Measurements from ENCODE around the gene STUB1.
"Not testable (repeated sequence)": the region's sequence is repeated elsewhere in the genome, so short reads cannot be mapped to it uniquely, and the experiment has no call there.

STUB1 gene

DNA sequence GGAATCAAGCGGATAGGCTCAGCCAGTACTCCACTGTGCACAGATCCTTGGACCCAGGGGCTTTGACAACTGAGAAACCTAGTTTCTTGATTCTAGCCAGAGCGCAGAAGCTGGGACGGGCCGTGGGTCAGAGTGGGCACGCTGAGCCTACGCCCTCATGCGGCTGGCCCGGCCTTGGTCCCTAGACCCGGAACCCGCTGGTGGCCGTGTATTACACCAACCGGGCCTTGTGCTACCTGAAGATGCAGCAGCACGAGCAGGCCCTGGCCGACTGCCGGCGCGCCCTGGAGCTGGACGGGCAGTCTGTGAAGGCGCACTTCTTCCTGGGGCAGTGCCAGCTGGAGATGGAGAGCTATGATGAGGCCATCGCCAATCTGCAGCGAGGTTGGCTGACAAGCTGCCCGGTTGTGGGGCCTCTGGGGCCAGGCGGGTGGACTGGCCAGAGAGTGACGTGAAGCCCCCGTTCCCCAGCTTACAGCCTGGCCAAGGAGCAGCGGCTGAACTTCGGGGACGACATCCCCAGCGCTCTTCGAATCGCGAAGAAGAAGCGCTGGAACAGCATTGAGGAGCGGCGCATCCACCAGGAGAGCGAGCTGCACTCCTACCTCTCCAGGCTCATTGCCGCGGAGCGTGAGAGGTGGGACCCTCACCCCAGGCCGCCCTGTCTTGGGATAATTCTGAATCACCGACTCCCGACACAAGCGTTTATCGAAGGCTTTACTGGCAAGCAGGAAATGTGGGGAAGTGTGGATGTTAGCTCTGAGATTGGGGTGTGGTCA lies 946 bp downstream of the STUB1 start:
- peak; percentile 45 to 71 (median 53) for DNase-seq

- DNase-seq, result no peak
Observed at GRCh38 chr16:681746-682427, 1.7 kb downstream of the STUB1 start.

- DNase-seq, result no peak
Observed at GRCh38 chr16:682493-683395, 2.5 kb downstream of the STUB1 start.

- no peak for DNase-seq
Observed at GRCh38 chr16:683396-684070, 3.3 kb downstream of the STUB1 start.

DNA sequence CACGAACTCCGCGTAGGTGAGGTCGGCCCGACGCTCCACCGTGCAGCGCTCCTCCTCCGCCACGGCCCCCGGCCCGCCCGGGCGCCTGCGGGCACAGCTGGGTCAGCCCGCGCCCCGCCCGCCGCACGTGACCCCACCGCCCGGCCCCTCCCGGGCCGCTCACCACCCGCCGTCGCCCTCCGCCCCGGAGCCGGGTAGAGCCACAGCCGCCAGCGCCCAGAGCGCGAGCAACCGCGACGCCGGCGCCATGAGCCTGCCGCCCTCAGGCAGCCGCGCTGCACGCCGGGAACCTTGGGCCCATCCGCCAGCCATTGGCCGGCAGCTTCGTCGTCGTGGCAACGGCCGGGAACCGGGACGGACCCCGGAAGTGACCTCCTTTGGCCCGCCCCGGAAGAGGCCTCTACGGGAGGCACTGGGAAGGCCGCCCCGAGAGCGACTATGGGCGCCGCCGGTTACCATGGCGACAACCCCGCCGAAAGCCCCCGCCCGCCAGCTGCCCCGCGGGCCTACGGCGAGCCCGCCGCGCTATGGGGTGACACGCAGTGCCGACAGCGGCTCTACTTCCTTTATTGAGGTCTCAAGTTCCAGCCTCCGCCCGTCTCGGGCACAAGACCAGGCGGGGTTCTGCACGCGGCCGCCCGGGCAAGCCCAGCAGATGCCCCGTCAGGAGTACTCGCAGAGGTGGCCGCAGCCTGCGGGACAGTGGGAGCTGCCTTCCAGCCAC lies 4.0 kb downstream of the STUB1 start, which contains the start of gene JMJD8:
Gene JMJD8 (minus strand): TSS at position 264 of the 724 bp plus-strand sequence. CDS start 15 bp downstream, at position 249.
- peak; percentile 98 to 99 (median 99) for DNase-seq

DNA sequence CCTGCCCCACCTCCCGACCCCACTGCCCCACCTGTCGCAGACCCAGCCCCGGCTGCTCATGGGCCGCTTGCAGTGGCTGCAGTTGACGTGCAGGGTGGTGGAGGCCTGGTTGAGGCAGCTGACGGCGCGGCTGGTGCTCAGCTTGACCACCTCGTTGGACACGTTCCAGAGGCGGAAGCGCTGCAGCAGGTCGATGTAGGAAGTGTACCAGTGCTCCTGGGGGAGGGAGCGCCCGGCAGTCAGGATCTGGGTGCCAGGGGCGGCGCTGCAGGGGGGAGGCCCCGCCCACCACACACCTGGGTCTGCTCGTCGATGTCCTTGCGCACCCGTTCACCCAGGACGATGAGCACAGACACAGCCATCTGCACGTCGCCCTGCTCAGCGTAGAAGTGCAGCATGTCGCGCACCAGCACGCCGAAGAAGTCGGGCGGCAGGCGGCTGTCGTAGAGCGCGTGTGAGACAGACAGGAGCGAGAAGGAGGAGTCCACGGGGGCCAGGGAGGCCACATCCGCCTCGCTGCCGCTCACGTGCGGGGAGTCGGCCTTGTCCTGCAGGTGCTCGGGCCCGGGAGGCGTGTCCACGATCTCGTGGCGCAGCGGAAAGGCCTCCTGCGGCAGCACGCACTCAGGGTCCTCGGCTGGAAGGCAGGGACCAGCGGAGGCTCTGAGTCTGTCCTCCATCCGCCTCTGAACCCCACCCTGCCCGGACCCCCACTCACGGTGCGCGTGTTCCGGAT lies 4.9 kb downstream of the STUB1 start:
- no peak for DNase-seq

GRCh38 chr16:685967-686366 lies 5.8 kb downstream of the STUB1 start:
- peak; percentile 50 to 76 (median 52) for DNase-seq

GRCh38 chr16:686459-687260 lies 6.5 kb downstream of the STUB1 start:
- DNase-seq, result no peak

DNA sequence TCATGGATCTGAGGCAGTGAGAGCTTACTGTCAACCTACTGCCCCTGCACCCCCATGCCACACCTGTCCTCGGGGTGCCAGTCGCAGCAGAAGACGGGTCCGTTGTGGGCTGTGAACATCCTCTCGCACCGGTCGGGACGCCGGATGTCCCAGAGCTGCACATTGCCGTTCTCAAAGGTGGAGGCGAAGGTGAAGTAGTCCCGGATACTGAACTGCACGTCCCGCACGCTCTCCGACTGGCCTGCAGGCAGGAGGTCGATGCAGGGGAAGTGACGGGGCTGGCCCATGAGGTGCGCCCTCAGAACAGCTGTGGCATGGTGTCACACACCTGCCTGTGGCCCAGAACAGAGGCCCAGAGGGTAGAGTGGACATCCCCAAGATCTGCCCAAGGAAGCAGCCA lies 7.3 kb downstream of the STUB1 start:
- DNase-seq, result no peak

GRCh38 chr16:689175-689897 lies 9.1 kb downstream of the STUB1 start:
- DNase-seq, result no peak

GRCh38 chr16:691242-691641 lies 11.0 kb downstream of the STUB1 start:
- DNase-seq, result not testable (repeated sequence)

DNA sequence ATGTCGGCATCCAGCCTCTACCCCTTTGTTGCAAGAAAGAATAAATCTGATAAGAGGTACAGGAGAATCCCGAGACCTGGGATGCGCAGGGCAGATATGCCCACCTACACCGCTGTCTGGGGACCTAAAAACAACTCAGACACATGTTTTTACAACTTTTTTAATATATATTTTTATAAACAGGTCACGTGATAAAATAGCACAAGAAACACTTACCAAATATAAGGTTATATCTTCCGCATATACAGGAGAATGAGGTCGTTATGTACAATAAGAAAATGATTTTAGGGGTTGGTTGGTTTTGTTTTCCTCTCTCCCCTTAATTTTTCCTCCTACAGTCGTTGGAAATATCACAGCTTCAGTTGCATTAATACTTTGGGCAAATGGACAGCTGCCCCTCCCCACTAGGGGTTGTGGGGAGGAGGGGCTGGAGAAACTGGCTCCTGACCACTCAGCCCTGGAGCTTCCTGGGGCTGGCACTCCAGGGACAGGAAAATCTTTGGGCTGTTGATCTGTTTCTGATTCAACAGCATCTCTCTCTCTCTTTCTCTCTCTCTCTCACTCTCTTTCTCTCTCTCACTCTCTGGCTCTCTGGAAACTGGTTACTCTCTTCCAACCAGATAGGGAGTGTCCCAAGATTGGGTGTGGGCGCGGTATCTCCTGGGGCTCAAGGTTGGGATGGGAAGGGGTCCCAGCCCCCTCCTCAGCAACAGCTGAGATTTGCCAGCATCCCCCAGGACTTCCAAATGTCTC lies 12.3 kb downstream of the STUB1 start:
- no peak for DNase-seq

DNA sequence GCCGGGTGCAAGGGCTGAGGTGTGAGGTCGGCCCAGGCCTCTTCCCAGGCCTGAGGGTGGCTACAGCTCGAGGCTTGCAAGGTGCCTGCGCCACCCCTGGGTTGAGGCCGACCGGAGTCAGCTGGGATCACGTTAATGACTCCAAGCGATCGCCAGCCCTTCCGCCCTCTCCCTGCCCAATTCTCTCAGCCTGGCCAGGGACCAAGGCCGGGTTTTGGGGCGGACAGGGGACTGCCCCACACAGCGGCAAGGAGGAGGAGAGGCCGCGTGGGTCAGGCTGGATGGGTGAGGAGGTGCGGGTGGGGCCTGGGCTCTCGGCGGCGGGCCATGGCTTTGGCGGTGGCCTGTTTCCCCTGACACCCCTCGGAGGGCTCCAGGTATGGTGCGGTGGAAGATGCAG lies 13.2 kb downstream of the STUB1 start:
- DNase-seq, result no peak

DNA sequence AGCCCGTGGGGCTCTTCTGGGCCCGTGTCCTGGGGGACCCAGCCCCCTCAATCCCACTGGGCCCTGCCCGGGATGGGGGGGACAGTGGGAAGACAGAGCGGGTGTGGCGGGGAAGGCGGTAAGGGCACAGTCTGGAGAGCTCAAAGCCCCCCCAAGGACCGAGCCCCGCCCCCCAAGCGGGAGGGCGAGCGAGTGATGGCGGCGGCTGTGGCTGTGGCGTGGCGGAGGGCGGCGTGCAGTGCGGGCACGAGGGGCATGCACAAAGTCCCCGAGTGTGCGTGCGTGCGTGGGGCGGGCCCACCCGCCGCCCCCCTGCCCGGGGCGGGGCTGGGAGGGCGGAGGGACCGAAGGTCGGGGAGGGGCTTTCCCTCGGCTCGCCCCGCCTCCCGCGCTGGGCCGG lies 13.6 kb downstream of the STUB1 start:
- DNase-seq, result no peak

DNA sequence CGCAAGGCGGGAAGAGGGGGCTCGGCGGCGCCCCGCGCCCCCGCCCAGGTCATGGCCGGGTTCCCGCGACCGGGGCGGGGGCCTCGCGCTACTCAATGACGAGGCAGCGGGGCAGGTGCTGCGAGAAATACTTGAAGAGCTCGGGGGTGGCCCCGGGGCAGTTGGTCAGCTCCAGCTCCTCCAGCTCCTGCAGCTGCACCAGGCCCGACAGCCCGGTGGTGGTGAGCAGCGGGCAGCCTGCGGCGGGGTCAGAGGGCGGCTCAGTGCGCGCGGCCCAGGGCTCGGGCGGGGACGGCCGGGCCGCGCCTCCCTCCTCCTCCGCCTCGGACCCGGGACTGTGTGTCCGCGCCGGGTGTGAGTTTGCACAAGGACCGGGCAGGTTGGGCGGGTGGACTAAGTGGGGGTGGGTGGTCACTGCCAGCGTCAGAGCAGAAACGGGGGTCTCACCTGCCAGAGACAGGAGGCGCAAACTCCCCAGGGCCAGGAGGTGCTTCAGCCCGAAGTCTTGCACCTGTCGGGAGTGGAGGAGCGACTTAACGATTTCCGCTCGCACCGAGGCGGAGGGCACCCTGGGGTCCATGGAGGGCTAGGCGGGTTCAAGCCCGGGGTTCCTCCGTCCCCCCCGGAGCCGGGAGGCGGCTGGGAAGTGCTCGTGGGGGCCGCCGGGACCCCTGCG lies 14.1 kb downstream of the STUB1 start:
- DNase-seq, result no peak

DNA sequence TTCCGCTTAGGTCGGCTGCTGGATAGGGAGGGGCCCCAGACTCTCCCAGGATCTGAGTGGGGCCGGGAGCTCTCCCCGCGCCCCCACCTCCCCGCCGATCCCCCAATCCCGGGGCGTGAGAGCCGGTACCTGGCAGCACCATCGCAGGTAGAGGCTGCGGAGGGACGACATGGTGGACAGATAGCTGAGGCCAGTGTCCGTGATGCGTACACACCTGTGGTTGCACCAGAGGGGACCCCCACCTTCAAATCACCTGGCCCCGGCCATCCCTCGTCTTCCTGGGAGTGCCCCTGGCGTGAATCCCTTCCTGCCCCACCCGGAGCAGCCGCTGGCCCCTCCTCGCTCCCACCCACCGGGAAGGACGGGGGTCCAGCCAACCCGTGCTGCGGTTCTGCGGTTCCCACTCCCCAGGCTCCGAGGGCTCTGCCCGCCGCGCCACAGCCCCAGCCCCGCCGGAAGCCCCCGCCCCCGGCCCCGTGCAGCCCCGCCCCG lies 14.7 kb downstream of the STUB1 start:
- no peak for DNase-seq

- DNase-seq, result peak in 1 of 3 donors; percentile 23
Observed at GRCh38 chr16:695355-696089, 15.3 kb downstream of the STUB1 start.

Measured in suppressor macrophage treated with lipopolysaccharide for 1 hour (primary cell).